Measurements from ENCODE around the gene FHOD3. TPM values are rescaled to one million over a fixed set of nuclear protein-coding genes. Genes with fewer than 3 reads are reported as not detected.

FHOD3 gene
- total RNA-seq, 1 donor from 2014 or later: 8.9 TPM

DNA sequence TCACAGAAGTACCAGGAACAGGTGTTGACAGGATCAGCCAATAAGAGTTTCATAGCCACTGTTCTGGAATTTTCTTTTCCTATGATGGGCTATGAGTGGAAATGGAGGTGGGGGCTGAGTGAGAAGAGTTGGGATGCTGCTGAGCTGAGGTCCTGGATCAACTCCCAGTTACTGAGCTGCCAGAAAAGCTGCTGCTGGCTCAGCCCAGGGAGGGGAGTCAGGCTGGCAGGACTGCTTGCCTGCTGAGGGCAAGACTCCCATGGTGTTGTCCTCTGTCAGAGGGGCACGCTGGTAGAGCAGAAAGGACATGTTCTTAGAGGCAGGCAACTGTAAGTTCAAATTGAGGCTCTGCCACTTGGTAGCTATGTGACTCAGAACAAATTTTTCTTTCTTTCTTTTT, 519.5 kb downstream of the FHOD3 start:
- Mint-ChIP-seq H3K9me3 (ENCODE audit: low read depth) (no peaks in the 10 kb centered on the region), H3K4me1 (ENCODE audit: low read depth) (peaks cover 6% of the 10 kb centered on the region), H3K36me3 (ENCODE audit: low read depth) (peaks cover 15% of the 10 kb centered on the region), H3K4me3 (ENCODE audit: unreplicated experiment) (no peak overlapping the region), H3K27ac (ENCODE audit: unreplicated experiment) (no peak overlapping the region), H3K27me3 (ENCODE audit: low read depth) (no peaks in the 10 kb centered on the region)
- no peak for DNase-seq (ENCODE audit: low spot score)
- TF ChIP-seq, protein P1, sequence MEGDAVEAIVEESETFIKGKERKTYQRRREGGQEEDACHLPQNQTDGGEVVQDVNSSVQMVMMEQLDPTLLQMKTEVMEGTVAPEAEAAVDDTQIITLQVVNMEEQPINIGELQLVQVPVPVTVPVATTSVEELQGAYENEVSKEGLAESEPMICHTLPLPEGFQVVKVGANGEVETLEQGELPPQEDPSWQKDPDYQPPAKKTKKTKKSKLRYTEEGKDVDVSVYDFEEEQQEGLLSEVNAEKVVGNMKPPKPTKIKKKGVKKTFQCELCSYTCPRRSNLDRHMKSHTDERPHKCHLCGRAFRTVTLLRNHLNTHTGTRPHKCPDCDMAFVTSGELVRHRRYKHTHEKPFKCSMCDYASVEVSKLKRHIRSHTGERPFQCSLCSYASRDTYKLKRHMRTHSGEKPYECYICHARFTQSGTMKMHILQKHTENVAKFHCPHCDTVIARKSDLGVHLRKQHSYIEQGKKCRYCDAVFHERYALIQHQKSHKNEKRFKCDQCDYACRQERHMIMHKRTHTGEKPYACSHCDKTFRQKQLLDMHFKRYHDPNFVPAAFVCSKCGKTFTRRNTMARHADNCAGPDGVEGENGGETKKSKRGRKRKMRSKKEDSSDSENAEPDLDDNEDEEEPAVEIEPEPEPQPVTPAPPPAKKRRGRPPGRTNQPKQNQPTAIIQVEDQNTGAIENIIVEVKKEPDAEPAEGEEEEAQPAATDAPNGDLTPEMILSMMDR (IDR thresholded peaks at IDR 0.05): no peak

DNA sequence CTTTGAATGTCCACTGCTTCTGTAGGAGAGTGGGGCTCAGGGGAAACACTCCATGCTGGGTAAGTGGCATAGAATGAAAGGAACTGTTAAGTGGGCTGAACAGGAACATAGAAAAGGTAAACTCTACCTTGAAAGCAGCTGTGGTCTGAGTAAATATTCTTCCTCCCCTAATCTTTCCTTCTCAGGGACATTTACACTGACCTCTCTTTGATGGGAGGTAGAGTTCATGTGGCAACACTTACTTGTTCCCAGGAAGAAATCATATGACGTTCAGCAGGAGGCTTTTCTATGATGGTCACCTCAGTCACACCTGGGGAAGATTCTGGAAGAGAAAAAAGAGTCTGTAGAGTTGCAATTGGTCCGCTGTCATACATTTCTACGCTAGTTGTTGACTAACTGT, 521.1 kb downstream of the FHOD3 start:
- no peak overlapping the region for H3K27ac Mint-ChIP-seq (ENCODE audit: unreplicated experiment)
- H3K4me1 Mint-ChIP-seq (ENCODE audit: low read depth): no peaks in the 10 kb centered on the region
- DNase-seq (ENCODE audit: low spot score): no peak
- no peaks in the 10 kb centered on the region for H3K9me3 Mint-ChIP-seq (ENCODE audit: low read depth)
- TF ChIP-seq, protein P1 (IDR thresholded peaks at IDR 0.05): no peak
- no peak overlapping the region for H3K4me3 Mint-ChIP-seq (ENCODE audit: unreplicated experiment)
- peaks cover 9% of the 10 kb centered on the region for H3K36me3 Mint-ChIP-seq (ENCODE audit: low read depth)
- no peaks in the 10 kb centered on the region for H3K27me3 Mint-ChIP-seq (ENCODE audit: low read depth)

GRCh38 chr18:36819621-36820020, 522.1 kb downstream of the FHOD3 start:
- Mint-ChIP-seq H3K27me3 (ENCODE audit: low read depth) (no peaks in the 10 kb centered on the region), H3K4me3 (ENCODE audit: unreplicated experiment) (no peak overlapping the region), H3K36me3 (ENCODE audit: low read depth) (peaks cover 5% of the 10 kb centered on the region), H3K9me3 (ENCODE audit: low read depth) (no peaks in the 10 kb centered on the region), H3K4me1 (ENCODE audit: low read depth) (peaks cover 6% of the 10 kb centered on the region), H3K27ac (ENCODE audit: unreplicated experiment) (no peak overlapping the region)
- TF ChIP-seq, protein P1 (IDR thresholded peaks at IDR 0.05): no peak
- no peak for DNase-seq (ENCODE audit: low spot score)

- no peak for DNase-seq (ENCODE audit: low spot score)
- peaks cover 7% of the 10 kb centered on the region for H3K36me3 Mint-ChIP-seq (ENCODE audit: low read depth)
- H3K9me3 Mint-ChIP-seq (ENCODE audit: low read depth): no peaks in the 10 kb centered on the region
- no peaks in the 10 kb centered on the region for H3K27me3 Mint-ChIP-seq (ENCODE audit: low read depth)
- H3K4me3 Mint-ChIP-seq (ENCODE audit: unreplicated experiment): no peak overlapping the region
- H3K27ac Mint-ChIP-seq (ENCODE audit: unreplicated experiment): no peak overlapping the region
- TF ChIP-seq, protein P1 (IDR thresholded peaks at IDR 0.05): no peak
- peaks cover 6% of the 10 kb centered on the region for H3K4me1 Mint-ChIP-seq (ENCODE audit: low read depth)
Observed at GRCh38 chr18:36821681-36822080, 524.2 kb downstream of the FHOD3 start.

DNA sequence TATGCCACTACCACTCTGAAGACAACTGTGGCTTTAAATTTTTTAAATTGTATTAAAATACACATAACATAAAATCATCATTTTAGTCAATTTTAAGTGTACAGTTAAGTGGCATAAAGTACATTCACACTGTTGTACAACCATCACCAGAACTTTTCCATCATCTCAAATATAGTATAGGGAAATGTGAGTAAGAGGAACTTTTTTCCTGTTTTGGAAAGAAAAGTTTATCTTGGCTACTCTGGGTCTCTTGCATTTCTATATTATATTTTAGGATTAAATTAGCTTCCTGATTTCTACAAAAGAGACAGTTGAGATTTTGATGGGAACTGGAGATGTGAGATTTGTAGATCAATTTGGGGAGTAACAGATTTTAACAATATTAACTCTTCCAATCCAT, 528.0 kb downstream of the FHOD3 start:
- Mint-ChIP-seq H3K27ac (ENCODE audit: unreplicated experiment) (no peak overlapping the region), H3K9me3 (ENCODE audit: low read depth) (no peaks in the 10 kb centered on the region), H3K27me3 (ENCODE audit: low read depth) (no peaks in the 10 kb centered on the region), H3K4me3 (ENCODE audit: unreplicated experiment) (no peak overlapping the region), H3K4me1 (ENCODE audit: low read depth) (peaks cover 28% of the 10 kb centered on the region), H3K36me3 (ENCODE audit: low read depth) (peaks cover 2% of the 10 kb centered on the region)
- DNase-seq (ENCODE audit: low spot score): no peak
- TF ChIP-seq, protein P1 (IDR thresholded peaks at IDR 0.05): no peak

Measured in chondrocyte (in vitro differentiated cells).